Measurements from ENCODE around the gene KCNH3.

- TF ChIP-seq EP300 (IDR thresholded peaks at IDR 0.05) (no peak), CTCF (IDR thresholded peaks at IDR 0.05) (no peak)
Observed at GRCh38 chr12:49588721-49589516, 50.1 kb downstream of the KCNH3 start.
